ENCODE data around the gene SFT2D2. TPM values are rescaled to one million over a fixed set of nuclear protein-coding genes. Genes with fewer than 3 reads are reported as not detected.
"Not testable (repeated sequence)": the region's sequence is repeated elsewhere in the genome, so short reads cannot be mapped to it uniquely, and the experiment has no call there.

The SFT2D2 gene
- polyA plus RNA-seq, 1 experiment, result 19.2 TPM

- no peaks in the 10 kb centered on the region for H3K36me3 ChIP-seq (ENCODE audit: control insufficient read depth, insufficient read depth, low read length)
- DNase-seq (ENCODE audit: low read depth), result no peak
- POLR2A ChIA-PET, result no interaction called here
- no peak for TF ChIP-seq CTCF (IDR thresholded peaks at IDR 0.05; ENCODE audit: insufficient read depth, low read depth, low read length)
- H3K27me3 ChIP-seq (ENCODE audit: control insufficient read depth, insufficient read depth, low read length), result no peaks in the 10 kb centered on the region
- CTCF ChIA-PET, result interaction anchor here (0.6 to 1.7 kb wide), 5 partner anchors 11 to 249 kb away, joined by 3 to 7 read pairs (median 3); no protein-coding TSS in a partner anchor
- peak overlapping the region; percentile 77 for H3K4me3 ChIP-seq (ENCODE audit: low read depth, low read length)
Observed at GRCh38 chr1:168180148-168180524, 45.7 kb upstream of the SFT2D2 start.

GRCh38 chr1:168181063-168181720, 44.6 kb upstream of the SFT2D2 start:
- POLR2A ChIA-PET; H3K27me3 ChIP-seq (ENCODE audit: control insufficient read depth, insufficient read depth, low read length); H3K4me3 ChIP-seq (ENCODE audit: low read depth, low read length); DNase-seq (ENCODE audit: low read depth); H3K36me3 ChIP-seq (ENCODE audit: control insufficient read depth, insufficient read depth, low read length): not testable (repeated sequence)
- CTCF ChIA-PET, result interaction anchor here (1.0 kb wide), 1 partner anchor 162 kb away, joined by 3 read pairs; no protein-coding TSS in a partner anchor

DNA sequence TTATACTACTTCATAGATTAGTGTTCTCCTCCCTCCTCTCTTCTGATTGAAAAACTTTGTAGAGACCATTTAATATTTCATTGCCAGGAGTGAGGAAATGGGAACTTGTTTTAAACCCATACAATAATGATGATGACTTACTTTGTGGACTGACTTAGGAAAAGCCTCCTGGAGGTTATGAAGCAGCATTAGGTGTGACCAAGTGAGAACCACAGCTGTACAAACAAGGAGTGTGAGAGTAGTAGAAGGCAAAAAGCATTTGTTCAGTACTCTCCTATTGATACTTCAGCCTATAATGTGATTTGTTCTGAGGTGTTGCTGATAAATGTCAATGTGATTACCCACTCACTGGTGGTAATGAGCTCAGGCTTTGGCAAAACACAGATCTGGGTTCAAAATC, 38.6 kb upstream of the SFT2D2 start:
- Histone ChIP-seq H3K27me3 (ENCODE audit: control insufficient read depth, insufficient read depth, low read length) (no peaks in the 10 kb centered on the region), H3K36me3 (ENCODE audit: control insufficient read depth, insufficient read depth, low read length) (0 out of 2 replicates have a peak, but pooled peaks cover 2% of the 10 kb centered on the region), H3K4me3 (ENCODE audit: low read depth, low read length) (no peak overlapping the region)
- no peak for TF ChIP-seq CTCF (IDR thresholded peaks at IDR 0.05; ENCODE audit: insufficient read depth, low read depth, low read length)
- no peak for DNase-seq (ENCODE audit: low read depth)
- CTCF ChIA-PET, result interaction anchor here (1.8 kb wide), 1 partner anchor 12 kb away, joined by 4 read pairs; no protein-coding TSS in a partner anchor
- POLR2A ChIA-PET, result interaction anchor here (0.7 kb wide), 1 partner anchor 488 kb away, joined by 6 read pairs; no protein-coding TSS in a partner anchor

- CTCF ChIA-PET, result interaction anchor here (1.5 kb wide), 1 partner anchor 8 kb away, joined by 5 read pairs; no protein-coding TSS in a partner anchor
Observed at GRCh38 chr1:168190403-168190802, 35.4 kb upstream of the SFT2D2 start.

GRCh38 chr1:168195199-168196135, 30.3 kb upstream of the SFT2D2 start:
- H3K27me3 ChIP-seq (ENCODE audit: control insufficient read depth, insufficient read depth, low read length), result no peaks in the 10 kb centered on the region
- H3K36me3 ChIP-seq (ENCODE audit: control insufficient read depth, insufficient read depth, low read length), result peaks cover 4% of the 10 kb centered on the region; the same call in 1 of the 2 replicates
- H3K4me3 ChIP-seq (ENCODE audit: low read depth, low read length), result no peak overlapping the region
- ChIA-PET CTCF (no interaction called here), POLR2A (no interaction called here)
- no peak for DNase-seq (ENCODE audit: low read depth)
- no peak for TF ChIP-seq CTCF (IDR thresholded peaks at IDR 0.05; ENCODE audit: insufficient read depth, low read depth, low read length)

More at GRCh38 chr1:168190403-168190802, 35.4 kb upstream of the SFT2D2 start:
- H3K36me3 ChIP-seq (ENCODE audit: control insufficient read depth, insufficient read depth, low read length), result 0 out of 2 replicates have a peak, but pooled peaks cover 2% of the 10 kb centered on the region
- H3K4me3 ChIP-seq (ENCODE audit: low read depth, low read length), result no peak overlapping the region
- H3K27me3 ChIP-seq (ENCODE audit: control insufficient read depth, insufficient read depth, low read length), result no peaks in the 10 kb centered on the region
- DNase-seq (ENCODE audit: low read depth), result no peak
- TF ChIP-seq CTCF (IDR thresholded peaks at IDR 0.05; ENCODE audit: insufficient read depth, low read depth, low read length), result no peak
- POLR2A ChIA-PET, result no interaction called here

All from BJ (cell line).